Kasumi-1 (cell line): ENCODE measurements around the gene OSBPL6.
"Not testable (repeated sequence)": the region's sequence is repeated elsewhere in the genome, so short reads cannot be mapped to it uniquely, and the experiment has no call there.

Source experiments
- DNase-seq, 2 experiments: peaks; one replicate each; lab custom pipeline; 2025; lab: John Stamatoyannopoulos, UW

The OSBPL6 gene

DNA sequence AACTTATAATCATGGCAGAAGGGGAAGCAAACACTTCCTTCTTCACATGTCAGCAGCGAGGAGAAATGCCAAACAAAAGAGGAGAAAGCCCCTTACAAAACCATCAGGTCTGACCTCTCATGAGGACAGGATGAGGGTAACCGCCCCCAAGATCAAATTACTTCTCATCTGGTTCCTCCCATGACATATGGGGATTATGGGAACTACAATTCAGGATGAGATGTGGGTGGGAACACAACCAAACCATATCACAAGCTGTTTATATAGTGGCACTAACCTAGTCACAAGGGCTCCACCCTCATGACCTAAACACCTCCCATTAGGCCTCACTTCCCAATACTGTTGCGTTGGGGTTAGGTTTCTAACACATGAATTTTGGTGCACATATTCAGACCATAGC, 110.0 kb downstream of the OSBPL6 start:
- DNase-seq = no peak

GRCh38 chr2:178306352-178307073, 112.2 kb downstream of the OSBPL6 start:
- peak; percentile 84 to 88 for DNase-seq

- no peak for DNase-seq
Measured at GRCh38 chr2:178307650-178308049, 113.3 kb downstream of the OSBPL6 start.

GRCh38 chr2:178309541-178309940, 115.2 kb downstream of the OSBPL6 start:
- DNase-seq = no peak

GRCh38 chr2:178315078-178315477, 120.8 kb downstream of the OSBPL6 start:
- no peak for DNase-seq

DNA sequence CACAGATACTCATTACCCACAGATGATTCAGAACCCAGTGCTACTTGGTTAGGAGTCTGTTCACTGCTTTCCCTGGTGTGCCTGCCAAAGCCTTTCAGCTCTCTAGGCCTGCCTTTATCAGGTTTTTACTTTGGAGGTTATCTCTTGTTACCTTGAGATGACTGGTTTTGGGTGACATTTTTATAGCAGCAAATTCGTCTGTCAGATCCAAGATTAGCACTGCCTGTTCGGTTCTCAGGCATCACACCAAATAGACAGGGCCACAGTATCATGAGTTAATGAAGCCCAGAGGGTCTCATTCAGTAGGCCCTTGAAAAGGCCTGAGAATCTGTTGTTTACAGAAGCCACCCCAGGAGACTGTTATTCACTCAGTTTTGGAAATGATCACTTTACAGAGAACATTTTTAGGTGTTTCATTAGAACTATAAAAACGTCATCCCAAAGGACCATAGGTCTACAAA, 121.2 kb downstream of the OSBPL6 start:
- no peak for DNase-seq

- peak; percentile 45 to 59 for DNase-seq
Measured at GRCh38 chr2:178317811-178318210, 123.5 kb downstream of the OSBPL6 start.

DNA sequence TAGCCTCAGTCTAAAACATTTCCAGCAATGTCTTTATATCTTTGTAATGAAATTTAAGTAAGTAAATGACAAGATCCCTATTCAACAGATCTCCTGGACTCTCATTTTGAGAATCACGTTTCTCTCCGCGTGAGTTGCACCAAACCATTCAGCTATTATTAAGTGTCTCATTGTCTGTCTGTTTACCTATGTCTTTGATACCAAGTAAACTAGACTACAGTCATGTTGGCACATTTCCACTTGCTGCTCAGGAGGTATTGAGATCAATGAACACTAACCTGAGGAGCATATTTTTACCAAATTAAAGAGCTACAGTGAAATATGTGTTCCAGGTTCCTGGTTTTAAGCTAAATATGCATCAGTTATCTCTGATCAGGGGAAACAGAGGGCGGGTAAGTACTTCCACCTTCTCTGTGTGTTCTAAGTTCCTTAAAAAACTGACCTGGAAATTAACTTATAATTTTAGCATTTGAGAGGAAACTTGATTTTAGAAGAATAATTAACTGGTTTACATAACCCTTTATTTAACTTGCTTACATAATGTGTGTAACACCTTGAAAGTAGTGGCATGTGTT, 125.8 kb downstream of the OSBPL6 start:
- peak; percentile 10 to 16 for DNase-seq

GRCh38 chr2:178322068-178322467, 127.8 kb downstream of the OSBPL6 start:
- DNase-seq = no peak

- not testable (repeated sequence) for DNase-seq
Measured at GRCh38 chr2:178323331-178323730, 129.0 kb downstream of the OSBPL6 start.

DNA sequence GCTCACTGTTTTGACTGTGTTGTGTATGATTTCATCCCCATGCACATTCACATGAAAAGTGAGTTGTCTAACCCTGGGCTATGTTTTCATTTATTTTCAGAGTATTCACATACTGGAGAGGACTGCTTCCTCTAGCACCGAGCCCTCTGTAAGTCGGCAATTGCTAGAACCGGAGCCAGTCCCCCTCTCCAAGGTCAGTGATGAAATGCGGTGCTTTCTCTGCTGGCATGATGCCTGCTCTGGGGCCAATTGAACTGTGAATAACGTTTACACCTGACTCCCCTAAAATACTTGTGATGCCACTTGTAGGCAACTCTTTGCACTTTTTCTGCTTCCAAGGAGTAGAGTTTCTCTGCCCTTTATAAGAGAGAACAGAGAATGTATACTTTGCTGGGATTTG, 129.8 kb downstream of the OSBPL6 start:
- no peak for DNase-seq

- no peak for DNase-seq
Measured at GRCh38 chr2:178325268-178325667, 131.0 kb downstream of the OSBPL6 start.

- DNase-seq = no peak
Measured at GRCh38 chr2:178327516-178327915, 133.2 kb downstream of the OSBPL6 start.

DNA sequence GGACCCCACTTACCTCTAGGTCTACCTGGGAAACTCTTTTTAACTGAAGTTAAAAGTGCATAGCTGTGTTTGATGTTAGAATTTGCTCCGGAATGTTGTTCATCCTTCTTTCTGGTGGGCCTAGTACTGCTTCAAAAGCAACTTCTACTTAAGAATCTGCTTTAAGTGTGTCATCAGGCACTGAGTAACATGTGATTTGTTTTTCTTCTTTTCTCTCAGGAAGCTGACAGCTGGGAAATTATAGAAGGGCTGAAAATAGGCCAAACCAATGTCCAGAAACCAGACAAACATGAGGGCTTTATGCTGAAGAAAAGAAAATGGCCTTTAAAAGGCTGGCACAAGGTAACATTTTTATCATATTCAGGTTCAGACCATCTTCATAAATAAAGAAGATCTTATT, 133.7 kb downstream of the OSBPL6 start:
- DNase-seq = no peak

GRCh38 chr2:178330175-178331017, 136.1 kb downstream of the OSBPL6 start:
- DNase-seq = no peak

GRCh38 chr2:178331474-178332432, 137.4 kb downstream of the OSBPL6 start:
- DNase-seq = no peak

DNA sequence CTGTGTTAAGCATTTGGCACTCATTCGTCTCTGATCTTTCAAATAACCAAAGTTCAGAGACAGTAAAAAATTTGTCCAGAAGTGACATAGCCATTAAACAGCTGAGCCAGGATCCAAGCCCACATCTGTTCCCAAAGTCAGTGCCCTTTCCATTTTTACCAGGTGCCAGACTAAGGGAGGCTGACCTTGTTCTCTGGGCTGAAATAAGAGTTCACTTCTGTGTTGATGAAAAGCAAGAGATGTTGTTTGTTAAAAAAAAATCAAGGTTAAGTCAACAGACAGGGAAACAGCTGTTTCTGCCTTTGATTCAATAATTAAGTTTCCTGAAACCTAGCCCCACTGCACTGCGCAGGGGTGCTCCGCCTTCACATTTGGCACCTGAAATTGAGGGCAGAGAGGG, 139.5 kb downstream of the OSBPL6 start:
- DNase-seq = no peak

DNA sequence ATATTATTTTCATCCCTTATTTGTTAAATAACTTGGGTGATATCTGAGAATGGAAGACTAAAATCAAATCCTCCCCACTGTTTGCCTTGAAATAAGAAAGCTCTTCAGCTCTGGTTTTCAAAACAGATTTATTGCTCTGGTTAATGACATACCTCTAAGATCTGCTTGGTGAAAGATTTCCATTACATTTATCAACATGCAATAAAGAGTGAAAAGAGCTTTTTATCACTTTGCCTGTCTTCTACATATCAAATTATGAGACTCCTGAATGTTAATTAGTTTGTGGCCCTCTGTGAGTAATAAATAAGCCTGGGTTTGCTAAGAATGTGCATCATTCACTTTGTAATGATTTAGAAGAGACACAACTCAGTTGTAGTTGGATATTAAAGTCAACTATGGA, 140.9 kb downstream of the OSBPL6 start:
- DNase-seq = no peak

- DNase-seq = no peak
Measured at GRCh38 chr2:178344121-178344520, 149.8 kb downstream of the OSBPL6 start.

DNA sequence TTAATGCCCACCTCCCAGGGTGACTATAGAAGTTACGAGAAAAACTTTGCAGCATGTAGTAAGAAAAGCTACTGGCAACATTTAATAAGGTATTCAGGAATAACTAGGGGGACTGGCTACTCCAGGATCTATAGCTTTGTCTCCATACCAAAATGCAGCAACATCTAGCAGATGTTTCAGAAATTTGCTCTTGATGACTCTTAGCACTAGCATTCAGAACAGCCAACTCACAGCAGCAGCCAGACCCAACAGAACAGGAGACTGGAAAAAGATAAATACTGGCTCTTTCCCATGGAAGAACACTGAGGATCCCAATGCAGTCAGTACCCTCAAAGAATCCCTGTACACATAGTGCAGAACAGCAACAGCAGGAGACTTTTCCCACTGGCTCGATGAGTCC, 151.6 kb downstream of the OSBPL6 start:
- no peak for DNase-seq

- DNase-seq = no peak
Measured at GRCh38 chr2:178350051-178350450, 155.7 kb downstream of the OSBPL6 start.

DNA sequence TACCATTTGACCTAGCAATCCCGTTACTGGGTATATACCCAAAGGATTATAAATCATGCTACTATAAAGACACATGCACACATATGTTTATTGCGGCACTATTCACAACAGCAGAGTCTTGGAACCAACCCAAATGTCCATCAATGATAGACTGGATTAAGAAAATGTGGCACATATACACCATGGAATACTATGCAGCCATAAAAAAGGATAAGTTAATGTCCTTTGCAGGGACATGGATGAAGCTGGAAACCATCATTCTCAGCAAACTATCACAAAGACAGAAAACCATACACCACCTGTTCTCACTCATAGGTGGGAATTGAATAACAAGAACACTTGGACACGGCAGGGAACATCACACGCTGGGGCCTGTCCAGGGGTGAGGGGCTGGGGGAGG, 163.4 kb downstream of the OSBPL6 start:
- not testable (repeated sequence) for DNase-seq
